Mesendoderm (in vitro differentiated cells): ENCODE results near the gene SLC4A4.

Source experiments
- DNase-seq: peaks from one replicate; pipeline ENCODE4 v3.0.0; 2013
- H2AK5ac ChIP-seq: 2 replicates; pipeline ENCODE4 v1.6.1; 2013; ENCODE audit warnings: low read length, inconsistent platforms
- H2BK120ac ChIP-seq: 2 replicates; pipeline ENCODE4 v1.6.1; 2013; ENCODE audit warnings: low read depth, mild to moderate bottlenecking, low read length, moderate library complexity, mixed read lengths
- H2BK15ac ChIP-seq: replicated peaks from 2 replicates; pipeline ENCODE4 v1.6.1; 2013; ENCODE audit warnings: low read depth, mild to moderate bottlenecking, moderate library complexity
- H2BK5ac ChIP-seq: 2 replicates; pipeline ENCODE4 v1.6.1; 2013; ENCODE audit warnings: low read length, inconsistent platforms
- H3K18ac ChIP-seq: 2 replicates; pipeline ENCODE4 v1.6.1; 2013; ENCODE audit warnings: mild to moderate bottlenecking, low read length, mixed read lengths
- H3K23ac ChIP-seq: one replicate; pipeline ENCODE4 v1.6.1; 2013; ENCODE audit warnings: low read length
- H3K27ac ChIP-seq: 2 replicates; pipeline ENCODE4 v1.5.1; 2013; ENCODE audit warnings: low read depth, mild to moderate bottlenecking, inconsistent platforms, low read length, moderate library complexity
- H3K27me3 ChIP-seq: 2 replicates; pipeline ENCODE4 v1.6.1; 2013; ENCODE audit warnings: low read length, control low read depth, mild to moderate bottlenecking, inconsistent platforms; ENCODE audit not compliant: insufficient read depth, poor library complexity
- H3K36me3 ChIP-seq: 2 replicates; pipeline ENCODE4 v1.6.1; 2013; ENCODE audit warnings: low read length, inconsistent platforms; ENCODE audit not compliant: control insufficient read depth, insufficient read depth
- H3K4ac ChIP-seq: one replicate; pipeline ENCODE4 v1.6.1; 2013; ENCODE audit warnings: low read depth, mild to moderate bottlenecking, low read length, moderate library complexity
- H3K4me1 ChIP-seq: 2 replicates; pipeline ENCODE4 v1.6.1; 2013; ENCODE audit warnings: low read depth, low read length, inconsistent platforms; ENCODE audit not compliant: control insufficient read depth
- H3K4me2 ChIP-seq: 2 replicates; pipeline ENCODE4 v1.6.1; 2013; ENCODE audit warnings: low read length
- H3K4me3 ChIP-seq: 2 replicates; pipeline ENCODE4 v1.5.1; 2013; ENCODE audit warnings: mild to moderate bottlenecking, low read length
- H3K56ac ChIP-seq: one replicate; pipeline ENCODE4 v1.6.1; 2013; ENCODE audit warnings: low read length
- H3K79me1 ChIP-seq: 2 replicates; pipeline ENCODE4 v1.6.1; 2013; ENCODE audit warnings: low read length, inconsistent platforms
- H3K79me2 ChIP-seq: 2 replicates; pipeline ENCODE4 v1.6.1; 2013; ENCODE audit warnings: mild to moderate bottlenecking, low read length; ENCODE audit not compliant: control insufficient read depth, insufficient read depth
- H3K9ac ChIP-seq: 2 replicates; pipeline ENCODE4 v1.6.1; 2013; ENCODE audit warnings: low read length, inconsistent platforms
- H4K5ac ChIP-seq: one replicate; pipeline ENCODE4 v1.6.1; 2013; ENCODE audit warnings: low read length
- H4K8ac ChIP-seq: one replicate; pipeline ENCODE4 v1.6.1; 2013; ENCODE audit warnings: low read depth, mild to moderate bottlenecking, control low read depth, low read length, moderate library complexity
- WGBS: extraction: QIAGEN DNeasy Blood & Tissue Kit; methylation state at CpG from one replicate; pipeline ENCODE4 v1.1.7; 2013; ENCODE audit warnings: low lambda C conversion rate, missing lambda C conversion rate; ENCODE audit not compliant: insufficient coverage; ENCODE audit errors: extremely low coverage; 5-methylcytosine and 5-hydroxymethylcytosine counted together

SLC4A4 gene

DNA sequence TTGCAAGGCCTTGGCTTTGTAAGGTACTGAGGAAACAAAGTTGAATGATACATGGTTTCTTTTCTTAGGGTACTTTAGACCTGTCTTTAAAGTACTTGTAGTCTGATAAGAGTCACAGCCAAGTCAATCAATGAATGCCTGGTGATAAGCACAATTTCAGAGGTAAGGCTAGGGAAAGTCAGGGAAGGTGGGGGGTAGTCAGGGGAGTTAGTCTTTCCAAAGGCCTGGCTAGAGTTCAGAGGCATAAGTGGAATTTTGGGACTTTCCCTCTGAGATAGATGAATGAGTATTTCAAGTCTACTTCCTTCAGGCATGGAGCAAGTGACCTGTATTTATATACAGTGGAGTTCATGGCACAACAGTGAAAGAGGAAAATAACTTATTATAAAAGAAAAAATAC lies 78.3 kb downstream of the SLC4A4 start:
- peak; percentile 11 for DNase-seq
- no peaks in the 10 kb centered on the region for H3K4me1 ChIP-seq
- H3K18ac ChIP-seq, result no peak overlapping the region
- no peaks in the 10 kb centered on the region for H3K79me2 ChIP-seq
- no peak overlapping the region for H3K4me2 ChIP-seq
- H2BK5ac ChIP-seq, result no peak overlapping the region
- H2BK120ac ChIP-seq, result no peak overlapping the region
- no peak overlapping the region for H3K23ac ChIP-seq
- no peak overlapping the region for H2BK15ac ChIP-seq
- no peak overlapping the region for H3K9ac ChIP-seq
- no peak overlapping the region for H3K56ac ChIP-seq
- H3K79me1 ChIP-seq, result no peaks in the 10 kb centered on the region
- no peaks in the 10 kb centered on the region for H3K27me3 ChIP-seq
- H3K4me3 ChIP-seq, result no peak overlapping the region
- H4K8ac ChIP-seq, result no peak overlapping the region
- H3K4ac ChIP-seq, result no peak overlapping the region
- H2AK5ac ChIP-seq, result no peak overlapping the region
- no peak overlapping the region for H4K5ac ChIP-seq
- no peak overlapping the region for H3K27ac ChIP-seq
- no peaks in the 10 kb centered on the region for H3K36me3 ChIP-seq

DNA sequence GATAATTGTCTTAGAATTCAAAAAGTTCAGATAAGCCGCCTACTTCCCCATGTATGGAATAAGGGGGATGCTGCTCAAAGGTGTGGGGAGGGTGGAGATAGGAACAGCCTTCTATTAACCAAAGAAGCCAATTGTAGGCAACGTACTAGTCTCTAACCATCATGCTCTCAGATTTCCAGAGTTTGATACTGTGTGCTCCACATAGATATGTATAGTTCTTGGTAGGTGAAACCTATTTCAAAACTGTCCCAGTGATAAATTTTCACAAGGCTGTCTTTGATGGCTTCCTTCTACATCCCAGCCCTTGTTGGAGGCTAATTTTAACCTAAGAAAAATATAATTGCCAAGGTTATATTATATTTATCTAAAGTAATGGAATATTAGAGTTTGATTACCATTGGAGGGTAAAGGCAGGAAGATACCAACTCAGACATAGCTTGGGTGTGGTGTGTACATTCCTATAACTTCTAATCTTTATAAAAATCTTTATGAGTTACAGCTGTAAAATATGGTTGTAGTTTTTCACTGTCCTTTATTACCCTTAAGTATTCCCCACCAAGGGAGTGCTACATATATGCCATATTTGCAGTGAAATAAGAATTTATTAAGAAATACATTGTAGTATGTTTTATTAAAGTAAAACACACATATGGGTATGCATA lies 87.7 kb downstream of the SLC4A4 start:
- DNase-seq, result no peak
- Histone ChIP-seq H3K18ac (no peak overlapping the region), H3K4me2 (no peak overlapping the region), H2BK120ac (no peak overlapping the region), H3K4me3 (no peak overlapping the region), H3K4ac (no peak overlapping the region), H3K4me1 (no peaks in the 10 kb centered on the region), H3K27me3 (no peaks in the 10 kb centered on the region), H3K9ac (no peak overlapping the region), H3K27ac (no peak overlapping the region), H2BK15ac (no peak overlapping the region), H4K5ac (no peak overlapping the region), H3K56ac (no peak overlapping the region), H2AK5ac (no peak overlapping the region), H3K23ac (no peak overlapping the region), H3K79me2 (no peaks in the 10 kb centered on the region), H4K8ac (no peak overlapping the region), H2BK5ac (no peak overlapping the region), H3K36me3 (no peaks in the 10 kb centered on the region), H3K79me1 (no peaks in the 10 kb centered on the region)
- WGBS, result no CpG with 5 or more reads among the region's 2 CpGs

DNA sequence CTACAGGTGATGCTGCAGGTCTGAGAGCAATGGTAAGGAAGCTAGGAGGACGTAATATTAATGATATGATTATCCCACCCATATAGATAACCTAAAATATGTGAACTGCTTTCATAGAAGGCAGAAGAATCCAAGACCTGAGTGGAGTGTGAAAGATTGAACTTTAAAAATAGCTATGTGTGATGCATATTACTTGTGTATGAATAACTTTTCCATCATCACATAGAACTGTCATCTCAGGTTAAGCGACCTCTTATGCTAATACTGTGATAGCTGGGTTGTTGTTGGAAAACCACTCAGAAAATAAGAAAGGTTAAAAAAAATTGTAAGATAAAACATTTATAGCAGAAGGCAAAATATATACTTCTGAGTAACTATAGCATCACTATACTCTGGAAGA lies 90.3 kb downstream of the SLC4A4 start:
- H2BK120ac ChIP-seq, result no peak overlapping the region
- H3K9ac ChIP-seq, result no peak overlapping the region
- no peaks in the 10 kb centered on the region for H3K4me1 ChIP-seq
- H3K4me2 ChIP-seq, result no peak overlapping the region
- no peak for DNase-seq
- no peak overlapping the region for H2BK15ac ChIP-seq
- no peak overlapping the region for H4K5ac ChIP-seq
- no peaks in the 10 kb centered on the region for H3K27me3 ChIP-seq
- no peak overlapping the region for H3K18ac ChIP-seq
- no peak overlapping the region for H3K23ac ChIP-seq
- no peaks in the 10 kb centered on the region for H3K79me2 ChIP-seq
- H3K4me3 ChIP-seq, result no peak overlapping the region
- no peak overlapping the region for H4K8ac ChIP-seq
- H3K4ac ChIP-seq, result no peak overlapping the region
- H3K27ac ChIP-seq, result no peak overlapping the region
- H3K56ac ChIP-seq, result no peak overlapping the region
- H3K36me3 ChIP-seq, result no peaks in the 10 kb centered on the region
- WGBS, result no CpG with 5 or more reads among the region's 2 CpGs
- H3K79me1 ChIP-seq, result no peaks in the 10 kb centered on the region
- H2AK5ac ChIP-seq, result no peak overlapping the region
- no peak overlapping the region for H2BK5ac ChIP-seq

DNA sequence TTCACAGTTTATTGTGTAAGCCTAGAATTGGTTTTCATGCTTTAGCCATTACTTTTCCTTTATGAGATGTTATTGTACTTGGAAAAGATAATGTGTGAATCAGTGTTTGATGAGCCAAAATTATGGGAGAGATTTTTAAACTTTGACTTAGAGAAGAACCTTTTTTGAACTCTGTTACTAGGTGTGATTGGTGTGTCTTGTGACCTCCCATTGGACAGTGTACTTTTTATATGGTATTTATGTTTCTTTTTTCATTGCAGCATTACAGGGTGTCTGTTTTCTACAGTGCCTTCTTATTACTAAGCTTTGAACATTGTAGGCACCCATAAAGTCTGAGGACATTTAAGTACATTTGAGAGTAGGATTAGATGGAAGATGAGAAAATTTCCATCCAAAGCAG lies 91.1 kb downstream of the SLC4A4 start:
- H2AK5ac ChIP-seq, result no peak overlapping the region
- no peak overlapping the region for H2BK5ac ChIP-seq
- H3K56ac ChIP-seq, result no peak overlapping the region
- H3K4ac ChIP-seq, result no peak overlapping the region
- no peaks in the 10 kb centered on the region for H3K79me1 ChIP-seq
- no peaks in the 10 kb centered on the region for H3K4me1 ChIP-seq
- no peak overlapping the region for H4K8ac ChIP-seq
- no peak overlapping the region for H2BK120ac ChIP-seq
- H2BK15ac ChIP-seq, result no peak overlapping the region
- no peak overlapping the region for H3K4me2 ChIP-seq
- DNase-seq, result no peak
- H3K79me2 ChIP-seq, result no peaks in the 10 kb centered on the region
- no peak overlapping the region for H4K5ac ChIP-seq
- H3K27ac ChIP-seq, result no peak overlapping the region
- H3K4me3 ChIP-seq, result no peak overlapping the region
- no peaks in the 10 kb centered on the region for H3K36me3 ChIP-seq
- no peak overlapping the region for H3K18ac ChIP-seq
- no peaks in the 10 kb centered on the region for H3K27me3 ChIP-seq
- no peak overlapping the region for H3K23ac ChIP-seq
- H3K9ac ChIP-seq, result no peak overlapping the region

DNA sequence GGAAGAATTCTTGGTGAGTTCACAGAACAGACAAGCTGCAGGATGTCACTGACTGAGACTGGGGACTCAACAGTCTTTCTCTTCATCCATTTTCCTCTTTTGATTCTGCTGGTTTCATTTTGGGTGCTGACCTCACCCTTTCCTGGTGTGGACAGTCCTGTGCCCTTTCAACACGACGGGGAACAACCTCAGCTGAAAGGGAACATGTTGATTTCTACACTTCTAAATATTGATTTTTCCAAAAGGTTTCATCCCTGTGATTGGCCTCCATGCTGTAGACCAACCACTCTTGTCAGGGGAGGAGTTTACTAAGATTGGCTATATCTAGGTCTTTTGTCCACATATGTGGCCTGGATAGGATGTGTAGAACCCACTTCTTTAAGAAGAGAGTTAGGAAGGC lies 91.8 kb downstream of the SLC4A4 start:
- H3K9ac ChIP-seq, result no peak overlapping the region
- no peak overlapping the region for H3K23ac ChIP-seq
- H3K56ac ChIP-seq, result no peak overlapping the region
- H3K79me1 ChIP-seq, result no peaks in the 10 kb centered on the region
- no peak overlapping the region for H3K4me2 ChIP-seq
- no peaks in the 10 kb centered on the region for H3K79me2 ChIP-seq
- H2BK120ac ChIP-seq, result no peak overlapping the region
- WGBS, result no CpG with 5 or more reads among the region's 2 CpGs
- no peak overlapping the region for H3K18ac ChIP-seq
- H3K27me3 ChIP-seq, result no peaks in the 10 kb centered on the region
- H2BK15ac ChIP-seq, result no peak overlapping the region
- H2AK5ac ChIP-seq, result no peak overlapping the region
- H3K4ac ChIP-seq, result no peak overlapping the region
- H4K5ac ChIP-seq, result no peak overlapping the region
- H4K8ac ChIP-seq, result no peak overlapping the region
- no peak for DNase-seq
- no peak overlapping the region for H3K4me3 ChIP-seq
- H3K4me1 ChIP-seq, result no peaks in the 10 kb centered on the region
- no peak overlapping the region for H2BK5ac ChIP-seq
- no peak overlapping the region for H3K27ac ChIP-seq
- H3K36me3 ChIP-seq, result no peaks in the 10 kb centered on the region

DNA sequence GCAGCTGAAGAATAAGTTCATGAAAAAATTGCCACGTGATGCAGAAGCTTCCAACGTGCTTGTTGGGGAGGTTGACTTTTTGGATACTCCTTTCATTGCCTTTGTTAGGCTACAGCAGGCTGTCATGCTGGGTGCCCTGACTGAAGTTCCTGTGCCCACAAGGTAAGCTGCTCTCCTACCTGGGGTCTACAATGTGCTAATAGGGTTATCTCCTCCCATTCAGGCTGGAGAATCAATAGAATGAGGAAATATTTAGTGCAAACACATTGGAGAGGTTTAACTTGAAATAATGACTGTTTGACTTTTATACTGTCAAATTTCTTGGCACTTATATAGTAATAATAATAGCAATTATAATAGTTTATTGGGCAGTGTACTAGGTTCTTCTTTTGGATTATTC lies 101.8 kb downstream of the SLC4A4 start:
- no peak overlapping the region for H4K8ac ChIP-seq
- H3K4me2 ChIP-seq, result no peak overlapping the region
- H2AK5ac ChIP-seq, result no peak overlapping the region
- H3K9ac ChIP-seq, result no peak overlapping the region
- no CpG with 5 or more reads among the region's 2 CpGs for WGBS
- H3K56ac ChIP-seq, result no peak overlapping the region
- H3K27me3 ChIP-seq, result no peaks in the 10 kb centered on the region
- no peak for DNase-seq
- H3K36me3 ChIP-seq, result no peaks in the 10 kb centered on the region
- no peak overlapping the region for H4K5ac ChIP-seq
- no peaks in the 10 kb centered on the region for H3K79me1 ChIP-seq
- no peak overlapping the region for H3K23ac ChIP-seq
- no peaks in the 10 kb centered on the region for H3K4me1 ChIP-seq
- no peak overlapping the region for H2BK15ac ChIP-seq
- no peak overlapping the region for H2BK120ac ChIP-seq
- H3K27ac ChIP-seq, result no peak overlapping the region
- no peak overlapping the region for H3K18ac ChIP-seq
- H3K79me2 ChIP-seq, result no peaks in the 10 kb centered on the region
- no peak overlapping the region for H3K4ac ChIP-seq
- no peak overlapping the region for H3K4me3 ChIP-seq
- H2BK5ac ChIP-seq, result no peak overlapping the region
